22Rv1 (cell line): ENCODE measurements around the gene ADAMTS9.

Source experiments
- H3K27ac ChIP-seq: fragments of 450-650 bp; 2 replicates; pipeline ENCODE4 v1.5.1; 2017
- ZFX ChIP-seq: fragments of 450-650 bp; IDR thresholded peaks from 2 replicates; pipeline ENCODE4 v1.6.1; 2017; ENCODE audit warnings: antibody characterized with exemption, borderline replicate concordance
- TF ChIP-seq, protein P1 (sequence below): fragments of 450-650 bp; IDR thresholded peaks from 2 replicates; pipeline ENCODE4 v1.5.1; 2017; ENCODE audit warnings: mild to moderate bottlenecking

The ADAMTS9 gene

DNA sequence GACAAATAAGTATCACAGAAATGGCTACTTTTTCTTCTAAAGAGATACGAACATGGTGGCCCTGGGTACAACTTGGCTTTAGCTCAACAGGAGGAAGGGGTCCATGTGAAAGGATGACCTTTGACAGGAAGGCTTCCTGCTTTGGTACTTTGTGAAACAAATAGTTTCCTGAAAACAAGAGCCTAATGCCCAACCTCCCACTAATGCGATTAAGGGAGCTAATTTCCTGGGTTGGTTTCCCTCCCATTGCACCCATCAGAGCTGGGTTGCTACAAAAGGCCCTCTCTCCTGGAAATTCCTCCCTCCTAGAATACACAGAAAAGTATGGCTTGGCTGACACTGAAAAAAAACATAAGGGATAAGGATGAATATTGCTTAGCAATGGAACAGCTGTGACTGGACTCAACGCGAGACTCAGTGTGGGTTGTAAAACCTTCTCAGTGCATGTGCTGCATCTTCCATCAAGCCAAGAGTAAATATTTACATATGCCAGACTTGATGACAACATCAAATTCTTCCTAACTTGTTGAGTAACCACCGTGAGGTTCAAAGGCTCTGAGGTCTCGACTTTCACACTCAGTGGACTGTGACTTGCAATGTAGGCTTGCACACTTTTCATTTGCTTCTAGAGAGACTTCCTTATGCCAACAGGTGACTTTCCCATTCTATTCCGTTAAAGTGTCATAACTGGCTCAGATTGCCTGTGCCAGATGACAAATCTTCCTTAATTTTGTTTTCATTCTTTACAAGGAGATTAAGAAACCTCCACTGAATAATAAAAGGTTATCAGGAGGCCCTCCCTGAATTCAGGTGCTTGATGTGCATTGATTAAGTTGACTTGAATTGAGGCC, 60.1 kb downstream of the ADAMTS9 start:
- TF ChIP-seq, protein P1, sequence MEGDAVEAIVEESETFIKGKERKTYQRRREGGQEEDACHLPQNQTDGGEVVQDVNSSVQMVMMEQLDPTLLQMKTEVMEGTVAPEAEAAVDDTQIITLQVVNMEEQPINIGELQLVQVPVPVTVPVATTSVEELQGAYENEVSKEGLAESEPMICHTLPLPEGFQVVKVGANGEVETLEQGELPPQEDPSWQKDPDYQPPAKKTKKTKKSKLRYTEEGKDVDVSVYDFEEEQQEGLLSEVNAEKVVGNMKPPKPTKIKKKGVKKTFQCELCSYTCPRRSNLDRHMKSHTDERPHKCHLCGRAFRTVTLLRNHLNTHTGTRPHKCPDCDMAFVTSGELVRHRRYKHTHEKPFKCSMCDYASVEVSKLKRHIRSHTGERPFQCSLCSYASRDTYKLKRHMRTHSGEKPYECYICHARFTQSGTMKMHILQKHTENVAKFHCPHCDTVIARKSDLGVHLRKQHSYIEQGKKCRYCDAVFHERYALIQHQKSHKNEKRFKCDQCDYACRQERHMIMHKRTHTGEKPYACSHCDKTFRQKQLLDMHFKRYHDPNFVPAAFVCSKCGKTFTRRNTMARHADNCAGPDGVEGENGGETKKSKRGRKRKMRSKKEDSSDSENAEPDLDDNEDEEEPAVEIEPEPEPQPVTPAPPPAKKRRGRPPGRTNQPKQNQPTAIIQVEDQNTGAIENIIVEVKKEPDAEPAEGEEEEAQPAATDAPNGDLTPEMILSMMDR, result no peak
- TF ChIP-seq ZFX, result no peak
- H3K27ac ChIP-seq, result no peak overlapping the region

DNA sequence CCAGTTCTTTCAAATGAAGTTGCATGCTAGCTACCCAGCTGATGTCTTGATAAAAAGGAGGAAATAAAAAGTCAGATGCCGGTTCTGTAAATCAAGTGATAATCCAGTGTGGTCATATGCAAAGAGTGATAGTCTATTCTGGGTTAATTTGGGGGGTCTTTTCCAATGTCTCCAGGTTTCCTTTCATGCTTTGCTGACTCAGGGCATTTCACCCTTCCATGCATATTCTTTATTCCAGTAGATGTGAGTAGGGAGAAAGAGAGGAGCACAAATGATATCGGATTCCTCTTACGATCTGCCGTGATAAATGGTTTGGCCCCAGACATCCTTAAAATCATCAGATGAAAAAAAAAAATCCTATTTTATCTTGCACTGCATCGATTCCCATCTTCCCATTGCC, 60.8 kb downstream of the ADAMTS9 start:
- TF ChIP-seq, protein P1, result no peak
- no peak for TF ChIP-seq ZFX
- no peak overlapping the region for H3K27ac ChIP-seq

DNA sequence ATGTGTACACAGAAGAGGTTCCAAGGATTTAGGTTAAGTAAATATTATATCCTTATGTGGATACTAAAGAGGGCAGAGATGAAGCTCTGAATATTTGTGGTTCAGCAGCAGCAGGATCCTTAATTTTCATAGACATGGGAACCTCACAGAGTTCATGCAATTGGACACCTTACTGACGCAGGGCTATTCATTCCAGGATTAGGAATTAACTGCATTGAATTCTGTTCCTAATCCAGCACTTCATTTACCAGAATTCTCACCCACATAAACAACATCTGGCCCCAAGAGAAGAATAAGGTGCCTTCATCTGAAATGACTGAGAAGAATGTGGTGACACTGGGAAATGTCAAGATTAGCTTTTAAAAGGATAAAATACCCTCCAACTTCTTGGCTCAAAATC, 62.4 kb downstream of the ADAMTS9 start:
- TF ChIP-seq, protein P1, result no peak
- no peak for TF ChIP-seq ZFX
- no peak overlapping the region for H3K27ac ChIP-seq

DNA sequence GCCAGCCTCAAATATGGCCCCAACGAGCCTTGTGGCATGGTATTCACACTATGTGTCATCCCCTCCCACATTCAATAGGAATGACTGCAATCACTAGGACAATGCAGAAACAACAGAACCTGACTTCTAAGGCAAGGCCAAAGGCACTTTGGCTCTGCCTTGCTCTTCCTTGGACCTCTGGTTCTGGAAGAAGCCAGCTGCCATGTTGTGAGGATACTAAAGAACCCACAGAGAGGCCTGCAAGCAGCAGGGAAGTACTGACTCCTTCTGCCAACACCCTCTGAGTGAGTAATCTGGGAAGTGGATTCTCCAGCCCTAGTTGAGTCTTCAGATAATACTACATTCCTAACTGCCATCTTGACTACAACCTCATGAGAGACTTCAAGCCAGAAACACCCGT, 64.7 kb downstream of the ADAMTS9 start:
- TF ChIP-seq, protein P1, result no peak
- TF ChIP-seq ZFX, result no peak
- H3K27ac ChIP-seq, result no peak overlapping the region

DNA sequence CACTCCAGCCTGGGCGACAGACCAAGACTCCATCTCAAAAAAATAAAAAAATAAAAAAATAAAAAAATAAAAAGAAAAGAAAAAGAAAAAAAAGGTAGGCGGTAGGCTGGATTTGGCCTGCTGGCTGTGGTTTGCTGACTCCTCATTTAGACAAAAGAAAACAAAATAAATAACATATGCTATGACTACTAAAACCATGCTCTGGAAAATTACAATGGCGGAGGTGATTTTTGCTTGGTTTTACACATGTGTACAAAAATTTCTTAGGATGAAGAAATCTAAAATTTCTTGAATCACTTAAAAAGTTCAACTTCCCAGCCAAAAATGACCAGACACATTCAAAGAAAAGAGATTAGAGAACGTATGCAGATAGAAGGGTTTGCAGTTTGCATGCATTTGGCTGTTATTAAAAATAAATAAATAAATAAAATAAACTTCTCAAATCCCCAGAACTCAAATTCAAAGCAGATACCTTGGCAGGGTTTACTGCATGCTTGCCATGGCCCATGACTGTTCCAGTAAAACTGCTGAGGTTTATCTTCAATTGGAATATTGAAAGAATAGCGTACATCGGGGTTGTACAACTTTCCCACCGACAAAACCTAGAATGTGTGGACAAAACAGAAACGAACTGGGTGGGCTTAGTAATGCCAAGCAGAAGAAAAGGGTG, 65.9 kb downstream of the ADAMTS9 start:
- H3K27ac ChIP-seq, result no peak overlapping the region
- TF ChIP-seq, protein P1, result no peak
- no peak for TF ChIP-seq ZFX

DNA sequence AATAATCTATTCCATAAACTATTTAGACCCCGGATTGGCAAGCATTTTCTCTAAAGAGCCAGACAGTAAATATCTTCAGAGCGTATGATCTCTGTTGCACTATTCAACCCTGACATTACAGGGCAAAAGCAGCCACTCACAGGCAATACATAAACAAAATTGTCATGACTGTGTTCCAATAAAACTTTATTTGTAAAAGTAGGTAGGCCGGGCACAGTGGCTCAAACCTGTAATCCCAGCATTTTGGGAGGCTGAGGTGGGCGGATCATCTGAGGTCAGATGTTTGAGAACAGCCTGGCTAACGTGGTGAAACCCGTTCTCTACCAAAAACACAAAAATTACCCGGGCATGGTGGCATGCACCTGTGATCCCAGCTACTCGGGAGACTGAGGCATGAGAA, 66.5 kb downstream of the ADAMTS9 start:
- no peak overlapping the region for H3K27ac ChIP-seq
- TF ChIP-seq ZFX, result no peak
- TF ChIP-seq, protein P1, result no peak

DNA sequence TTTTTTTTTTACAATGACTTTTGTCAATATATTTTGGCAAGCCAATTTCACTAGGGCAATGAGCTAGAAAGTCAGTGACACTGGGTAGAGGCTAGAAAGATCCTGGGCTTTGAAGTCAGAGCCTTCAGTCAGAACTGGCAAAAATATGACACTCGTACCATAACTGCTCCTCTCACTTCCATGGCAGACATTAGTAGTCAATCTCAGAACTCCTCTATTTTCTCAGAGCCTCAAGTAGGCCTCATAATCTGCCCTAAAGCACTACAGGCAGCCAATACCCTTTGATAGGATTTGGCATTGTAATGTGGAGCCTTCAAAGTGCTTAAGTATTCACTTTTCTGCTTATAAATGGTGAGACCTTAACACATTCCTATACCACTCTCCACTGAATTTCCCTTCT, 67.8 kb downstream of the ADAMTS9 start:
- TF ChIP-seq, protein P1, result no peak
- H3K27ac ChIP-seq, result no peak overlapping the region
